ENCODE measurements around the gene CLEC4G. TPM values are rescaled to one million over a fixed set of nuclear protein-coding genes. Genes with fewer than 3 reads are reported as not detected.

The CLEC4G gene
- total RNA-seq, 6 experiments from 2014 or later = 25.7 to 59.0 (median 38.2) TPM

DNA sequence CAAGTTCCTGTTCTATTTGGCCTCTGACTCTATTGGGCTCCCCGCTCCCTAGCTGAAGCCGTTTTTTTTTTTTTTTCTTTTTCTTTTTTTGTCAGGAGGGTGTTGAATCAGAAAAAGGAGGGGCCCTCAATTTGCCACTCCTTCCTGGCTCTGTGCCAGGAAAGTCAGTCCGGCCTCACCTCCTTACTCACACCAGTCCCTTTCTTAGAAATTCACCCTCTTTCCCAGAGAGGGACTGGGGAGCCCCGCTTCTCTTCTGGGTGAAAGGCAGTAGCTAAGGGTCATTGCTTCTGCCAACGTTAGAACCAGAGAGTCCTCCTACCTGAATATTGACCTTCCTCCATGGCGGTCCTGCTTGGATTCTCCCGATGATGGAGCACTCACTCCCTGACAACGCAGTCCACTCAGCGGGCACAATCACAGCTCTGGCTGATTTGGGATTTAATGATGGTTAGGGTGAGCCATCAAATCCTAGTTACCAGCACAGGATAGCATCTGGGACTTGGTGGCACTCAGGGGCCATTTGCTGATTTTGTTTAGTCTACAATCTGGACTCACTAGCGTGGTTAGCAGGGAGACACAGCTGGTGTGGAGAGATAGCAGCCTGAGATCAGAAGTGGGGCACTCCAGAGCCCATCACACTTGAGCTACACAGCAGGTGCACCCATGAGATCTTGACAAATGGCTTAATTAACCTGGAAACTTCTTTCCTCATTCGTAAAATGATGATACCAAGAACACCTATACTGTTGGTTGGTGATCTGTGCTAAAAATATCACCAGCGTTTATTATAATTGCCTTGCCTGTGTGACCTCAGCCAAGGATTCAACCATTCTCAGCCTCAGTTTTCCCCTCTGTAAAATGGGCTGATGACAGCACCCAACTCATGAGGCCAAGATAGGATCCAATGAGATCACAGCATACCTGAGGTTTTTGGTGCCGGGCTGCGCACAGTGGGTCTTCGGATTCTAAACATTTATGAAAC is 32.2 kb downstream of the CLEC4G start:
- WGBS (ENCODE audit: insufficient coverage, low coverage, low lambda C conversion rate, missing lambda C conversion rate) = 43% methylated on average over 12 of the region's 15 CpGs
- Histone ChIP-seq H3K27me3 (no peaks in the 10 kb centered on the region), H3K36me3 (no peaks in the 10 kb centered on the region), H3K4me3 (no peak overlapping the region), H3K27ac (no peak overlapping the region), H3K4me1 (no peaks in the 10 kb centered on the region), H3K9me3 (no peaks in the 10 kb centered on the region)
- intact Hi-C loops (cut with DNase I) = no loop called here
- no peak for DNase-seq
- TF ChIP-seq CTCF (IDR thresholded peaks at IDR 0.05) (no peak), POLR2A (IDR thresholded peaks at IDR 0.05) (no peak)
- ATAC-seq = no peak

DNA sequence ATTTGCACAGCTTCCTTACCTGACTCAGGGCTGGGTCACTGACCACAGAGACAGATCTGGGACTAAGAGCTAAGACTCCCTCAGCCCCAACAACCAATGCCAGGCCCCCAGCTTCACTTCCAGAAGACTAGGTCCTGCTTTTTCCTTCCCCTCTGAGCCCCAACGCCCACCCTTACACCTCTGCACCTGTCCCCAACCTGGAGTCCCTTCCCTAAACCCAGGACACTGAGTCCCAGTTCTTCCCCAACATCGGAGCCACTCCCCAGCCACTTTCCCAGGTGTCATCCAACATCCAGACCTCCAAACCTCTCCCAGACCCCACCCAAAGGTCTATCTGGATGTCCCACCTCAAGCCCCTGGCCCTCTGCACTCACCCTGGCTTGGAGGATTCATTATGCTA is 32.9 kb downstream of the CLEC4G start:
- no peak overlapping the region for H3K27ac ChIP-seq
- H3K27me3 ChIP-seq = no peaks in the 10 kb centered on the region
- no peaks in the 10 kb centered on the region for H3K9me3 ChIP-seq
- no peaks in the 10 kb centered on the region for H3K4me1 ChIP-seq
- no peak for TF ChIP-seq POLR2A (IDR thresholded peaks at IDR 0.05)
- WGBS (ENCODE audit: insufficient coverage, low coverage, low lambda C conversion rate, missing lambda C conversion rate) = 0% methylated on average over 1 of the region's 2 CpGs
- DNase-seq (no peak), ATAC-seq (no peak)
- no peaks in the 10 kb centered on the region for H3K36me3 ChIP-seq
- intact Hi-C loops (cut with DNase I) = no loop called here
- H3K4me3 ChIP-seq = no peak overlapping the region

DNA sequence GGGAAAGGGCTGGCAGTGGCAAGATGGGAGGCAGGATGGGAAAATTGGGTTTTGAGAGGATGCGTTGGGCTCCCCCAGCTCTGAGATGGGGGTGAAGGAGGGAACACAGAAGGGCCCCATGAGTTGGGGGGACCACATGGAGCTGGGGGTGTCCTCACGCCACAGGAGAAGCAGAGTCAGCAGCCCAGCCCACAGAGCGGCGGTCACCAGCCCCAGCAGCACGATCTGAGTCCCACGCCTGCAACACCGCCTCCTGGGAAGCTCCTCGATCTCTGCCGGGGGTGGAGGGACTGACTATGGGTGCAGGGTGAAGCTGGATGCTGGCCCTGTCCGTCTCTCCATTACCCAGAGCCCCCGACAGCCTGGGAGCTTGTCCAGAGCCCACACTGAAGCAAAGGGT is 33.3 kb downstream of the CLEC4G start:
- Histone ChIP-seq H3K9me3 (no peaks in the 10 kb centered on the region), H3K27ac (no peak overlapping the region), H3K4me3 (no peak overlapping the region), H3K27me3 (no peaks in the 10 kb centered on the region), H3K36me3 (no peaks in the 10 kb centered on the region), H3K4me1 (no peaks in the 10 kb centered on the region)
- DNase-seq (no peak), ATAC-seq (no peak)
- TF ChIP-seq POLR2A (IDR thresholded peaks at IDR 0.05) = no peak
- TF ChIP-seq CTCF (IDR thresholded peaks at IDR 0.05) = no peak
- intact Hi-C loops (cut with DNase I) = no loop called here
- WGBS (ENCODE audit: insufficient coverage, low coverage, low lambda C conversion rate, missing lambda C conversion rate) = 19% methylated on average over 3 of the region's 11 CpGs

DNA sequence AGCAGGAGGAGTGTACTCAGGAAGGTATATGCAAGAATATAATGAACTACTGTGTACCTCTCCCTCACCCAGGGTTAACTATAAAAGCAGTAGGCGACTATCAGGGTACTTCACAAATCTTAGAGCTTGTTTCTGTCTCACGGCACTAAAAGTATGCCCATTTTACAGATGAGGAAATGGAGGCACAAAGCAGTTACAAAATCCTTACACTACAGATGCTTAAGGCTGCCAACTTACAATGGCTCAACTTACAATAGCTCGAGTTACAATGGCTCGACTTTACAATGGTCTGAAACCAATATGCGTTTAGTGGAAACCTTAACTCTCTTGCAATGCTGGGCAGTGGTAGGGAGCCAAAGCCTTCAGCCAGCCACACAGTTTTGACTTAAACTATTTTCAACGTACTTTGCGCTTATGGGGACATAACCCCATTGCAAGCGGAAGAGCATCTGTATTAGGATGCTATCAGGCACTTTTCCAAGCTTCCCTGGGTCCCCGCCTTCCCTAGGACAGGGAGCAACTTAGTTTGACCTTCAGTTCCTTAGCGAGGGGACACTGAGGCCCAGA is 34.1 kb downstream of the CLEC4G start:
- WGBS (ENCODE audit: insufficient coverage, low coverage, low lambda C conversion rate, missing lambda C conversion rate) = 68% methylated on average over 9 of the region's 10 CpGs

More for the DNA sequence above, 34.1 kb downstream of the CLEC4G start:
- no peaks in the 10 kb centered on the region for H3K36me3 ChIP-seq
- no peak for TF ChIP-seq POLR2A (IDR thresholded peaks at IDR 0.05)
- no peak for TF ChIP-seq CTCF (IDR thresholded peaks at IDR 0.05)
- no peak overlapping the region for H3K4me3 ChIP-seq
- no peak overlapping the region for H3K27ac ChIP-seq
- H3K9me3 ChIP-seq = no peaks in the 10 kb centered on the region
- H3K27me3 ChIP-seq = no peaks in the 10 kb centered on the region
- ATAC-seq (no peak), DNase-seq (no peak)
- intact Hi-C loops (cut with DNase I) = no loop called here
- no peaks in the 10 kb centered on the region for H3K4me1 ChIP-seq
